ENCODE data around the gene VDAC1.

VDAC1 gene

GRCh38 chr5:133953568-133954145 is 51.1 kb downstream of the VDAC1 start:
- no peak for DNase-seq (ENCODE audit: low spot score)
- TF ChIP-seq CTCF (IDR thresholded peaks at IDR 0.05; ENCODE audit: extremely low read depth, missing control alignments): no peak

- no peak for TF ChIP-seq CTCF (IDR thresholded peaks at IDR 0.05; ENCODE audit: extremely low read depth, missing control alignments)
- DNase-seq (ENCODE audit: low spot score): no peak
Measured at GRCh38 chr5:133952729-133953567, 51.8 kb downstream of the VDAC1 start.

DNA sequence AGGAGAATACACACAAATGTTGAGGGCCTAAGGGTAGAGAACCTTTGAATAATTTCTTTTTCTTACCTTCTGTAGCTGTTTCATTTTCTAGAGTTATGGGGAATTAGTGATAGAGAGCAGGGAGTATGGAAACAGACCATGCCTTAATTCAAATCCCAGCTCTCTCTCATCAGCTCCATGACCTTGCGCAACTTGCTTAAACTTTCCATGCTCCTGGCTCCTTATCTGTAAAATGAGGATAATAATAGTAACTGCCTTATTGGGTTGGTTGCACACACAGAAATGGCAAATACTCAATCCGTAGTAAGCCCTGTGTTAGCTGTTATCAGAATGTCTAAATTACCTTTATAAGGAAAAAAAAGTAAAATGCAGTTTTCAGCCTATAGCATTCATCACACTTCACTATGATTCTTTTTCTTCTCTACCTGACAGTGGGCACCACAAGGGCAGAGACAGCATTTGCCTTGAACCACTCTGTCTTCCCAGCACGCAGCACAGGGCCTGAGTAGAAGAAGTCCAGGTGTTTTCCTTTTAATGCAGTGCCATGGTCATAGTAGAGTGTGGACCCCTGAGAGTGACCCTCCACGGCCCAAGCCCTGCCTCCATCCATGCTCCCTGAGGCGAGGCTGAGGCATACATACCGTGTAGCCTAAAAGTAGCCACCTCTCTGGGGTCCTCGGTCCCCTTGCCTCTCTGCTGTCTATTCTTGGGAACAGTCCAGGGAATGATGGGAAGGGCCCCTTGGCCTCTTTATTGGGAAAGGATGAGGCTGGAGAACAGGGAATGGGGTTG is 53.8 kb downstream of the VDAC1 start:
- no peak for DNase-seq (ENCODE audit: low spot score)
- no peak for TF ChIP-seq CTCF (IDR thresholded peaks at IDR 0.05; ENCODE audit: extremely low read depth, missing control alignments)

GRCh38 chr5:133948721-133949120 is 56.1 kb downstream of the VDAC1 start:
- no peak for DNase-seq (ENCODE audit: low spot score)
- TF ChIP-seq CTCF (IDR thresholded peaks at IDR 0.05; ENCODE audit: extremely low read depth, missing control alignments): no peak

- no peak for DNase-seq (ENCODE audit: low spot score)
- TF ChIP-seq CTCF (IDR thresholded peaks at IDR 0.05; ENCODE audit: extremely low read depth, missing control alignments): no peak
Measured at GRCh38 chr5:133947431-133947841, 57.3 kb downstream of the VDAC1 start.

GRCh38 chr5:133945568-133945967 is 59.2 kb downstream of the VDAC1 start:
- no peak for TF ChIP-seq CTCF (IDR thresholded peaks at IDR 0.05; ENCODE audit: extremely low read depth, missing control alignments)
- no peak for DNase-seq (ENCODE audit: low spot score)

Measured in GM20000 (cell line).